GM13976 (cell line): ENCODE results near the gene ZNF217.
"Not testable (repeated sequence)": the region's sequence is repeated elsewhere in the genome, so short reads cannot be mapped to it uniquely, and the experiment has no call there.

Source experiments
- DNase-seq: peaks from one replicate; pipeline ENCODE4 v3.0.0; 2012; ENCODE audit warnings: low spot score
- in situ Hi-C: fragments of 300-500 bp; cut with MboI; formaldehyde crosslinking; loops from one replicate; pipeline ENCODE4 v1.12.0; 2022; ENCODE audit warnings: low sequenced_read_pairs, mixed read lengths, inconsistent platforms; ENCODE audit not compliant: unreplicated experiment
- TF ChIP-seq, protein P1 (sequence below): IDR thresholded peaks from 2 replicates; pipeline ENCODE4 v1.5.1; 2012; ENCODE audit warnings: borderline replicate concordance, mild to moderate bottlenecking; ENCODE audit not compliant: insufficient read depth; ENCODE audit errors: extremely low read depth, missing control alignments, control extremely low read depth

ZNF217 gene

DNA sequence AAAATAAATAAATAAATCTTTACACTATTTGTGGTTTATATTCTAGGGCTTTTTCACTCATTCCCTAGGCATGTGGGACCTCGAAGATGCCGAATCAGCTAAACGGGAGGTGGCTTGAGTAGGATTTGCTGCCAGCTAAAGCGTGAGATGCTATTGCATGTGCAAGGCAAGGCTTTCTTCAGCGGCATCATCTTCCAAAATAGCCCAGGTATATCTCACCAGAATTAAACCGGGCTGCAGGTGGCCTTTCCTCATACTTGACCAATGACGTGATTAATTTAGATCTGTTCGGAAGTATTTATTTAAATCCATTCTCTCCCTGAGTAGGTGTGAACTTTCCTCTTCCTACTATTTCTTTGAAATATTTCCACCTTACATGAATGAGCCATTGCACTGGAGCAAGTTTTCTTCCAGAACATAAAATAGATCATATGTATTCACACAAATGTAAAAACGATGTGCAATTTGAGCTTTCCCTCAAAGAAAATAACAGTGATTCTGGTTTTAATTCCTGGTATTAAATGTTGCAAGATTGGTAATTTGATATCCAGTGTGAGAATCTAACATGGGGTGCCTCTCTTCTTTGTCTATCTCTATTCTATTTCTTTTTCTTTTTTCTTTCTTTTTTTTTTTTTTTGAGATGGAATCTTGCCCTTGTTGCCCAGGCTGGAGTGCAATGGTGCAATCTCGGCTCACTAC lies 24.3 kb upstream of the ZNF217 start:
- no peak for DNase-seq
- TF ChIP-seq, protein P1, sequence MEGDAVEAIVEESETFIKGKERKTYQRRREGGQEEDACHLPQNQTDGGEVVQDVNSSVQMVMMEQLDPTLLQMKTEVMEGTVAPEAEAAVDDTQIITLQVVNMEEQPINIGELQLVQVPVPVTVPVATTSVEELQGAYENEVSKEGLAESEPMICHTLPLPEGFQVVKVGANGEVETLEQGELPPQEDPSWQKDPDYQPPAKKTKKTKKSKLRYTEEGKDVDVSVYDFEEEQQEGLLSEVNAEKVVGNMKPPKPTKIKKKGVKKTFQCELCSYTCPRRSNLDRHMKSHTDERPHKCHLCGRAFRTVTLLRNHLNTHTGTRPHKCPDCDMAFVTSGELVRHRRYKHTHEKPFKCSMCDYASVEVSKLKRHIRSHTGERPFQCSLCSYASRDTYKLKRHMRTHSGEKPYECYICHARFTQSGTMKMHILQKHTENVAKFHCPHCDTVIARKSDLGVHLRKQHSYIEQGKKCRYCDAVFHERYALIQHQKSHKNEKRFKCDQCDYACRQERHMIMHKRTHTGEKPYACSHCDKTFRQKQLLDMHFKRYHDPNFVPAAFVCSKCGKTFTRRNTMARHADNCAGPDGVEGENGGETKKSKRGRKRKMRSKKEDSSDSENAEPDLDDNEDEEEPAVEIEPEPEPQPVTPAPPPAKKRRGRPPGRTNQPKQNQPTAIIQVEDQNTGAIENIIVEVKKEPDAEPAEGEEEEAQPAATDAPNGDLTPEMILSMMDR, result no peak
- in situ Hi-C loops, result no loop called here

DNA sequence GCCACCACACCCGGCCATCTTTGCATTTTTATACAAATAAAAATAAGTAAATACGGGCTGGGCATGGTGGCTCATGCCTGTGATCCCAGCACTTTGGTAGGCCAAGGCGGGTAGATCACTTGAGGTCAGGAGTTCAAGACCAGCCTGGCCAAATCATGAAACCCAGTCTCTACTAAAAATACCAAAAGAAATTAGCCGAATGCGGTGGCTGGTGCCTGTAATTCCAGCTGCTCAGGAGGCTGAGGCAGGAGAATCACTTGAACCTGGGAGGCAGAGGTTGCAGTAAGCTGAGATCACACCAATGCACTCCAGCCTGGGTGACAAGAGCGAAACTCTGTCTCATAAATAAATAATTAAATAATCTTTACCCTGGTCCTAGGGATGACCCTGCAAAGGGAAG lies 22.9 kb upstream of the ZNF217 start:
- DNase-seq, in situ Hi-C loops: not testable (repeated sequence)

DNA sequence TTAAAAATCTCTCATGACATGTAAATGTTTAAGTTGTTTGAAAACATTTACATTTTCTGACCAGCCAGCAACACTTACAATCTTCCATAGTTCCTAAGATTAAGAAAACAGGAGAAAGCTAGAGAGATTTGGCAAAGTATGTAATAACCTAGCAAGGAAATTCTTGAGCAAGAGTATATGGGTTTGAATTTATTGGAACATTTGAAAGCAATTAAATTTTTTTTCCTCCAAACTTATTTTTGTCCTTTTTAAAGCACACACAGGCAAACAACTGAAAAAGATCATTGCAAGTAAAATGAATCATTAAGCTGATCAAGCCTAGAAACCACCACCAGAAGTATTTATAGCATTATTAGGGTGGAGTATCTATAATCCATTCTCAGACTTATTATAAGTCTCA lies 20.1 kb upstream of the ZNF217 start:
- no peak for DNase-seq
- TF ChIP-seq, protein P1, result no peak
- in situ Hi-C loops, result no loop called here

DNA sequence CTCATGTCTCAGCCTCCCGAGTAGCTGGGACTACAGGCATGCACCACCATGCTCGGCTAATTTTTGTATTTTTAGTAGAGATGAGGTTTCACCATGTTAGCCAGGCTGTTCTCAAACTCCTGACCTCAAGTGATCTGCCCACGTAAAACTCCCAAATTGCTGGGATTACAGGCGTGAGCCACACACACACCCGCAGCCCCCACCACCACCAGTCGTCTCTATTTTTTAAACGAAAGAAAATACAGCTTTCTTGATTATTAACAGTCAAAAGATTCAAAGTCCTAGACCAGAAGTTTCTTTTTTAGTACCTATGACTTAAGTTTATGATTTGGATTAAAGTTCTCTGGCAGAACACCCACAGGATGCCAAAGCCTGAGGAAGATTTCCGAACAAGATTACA lies 18.6 kb upstream of the ZNF217 start:
- DNase-seq, in situ Hi-C loops: not testable (repeated sequence)

DNA sequence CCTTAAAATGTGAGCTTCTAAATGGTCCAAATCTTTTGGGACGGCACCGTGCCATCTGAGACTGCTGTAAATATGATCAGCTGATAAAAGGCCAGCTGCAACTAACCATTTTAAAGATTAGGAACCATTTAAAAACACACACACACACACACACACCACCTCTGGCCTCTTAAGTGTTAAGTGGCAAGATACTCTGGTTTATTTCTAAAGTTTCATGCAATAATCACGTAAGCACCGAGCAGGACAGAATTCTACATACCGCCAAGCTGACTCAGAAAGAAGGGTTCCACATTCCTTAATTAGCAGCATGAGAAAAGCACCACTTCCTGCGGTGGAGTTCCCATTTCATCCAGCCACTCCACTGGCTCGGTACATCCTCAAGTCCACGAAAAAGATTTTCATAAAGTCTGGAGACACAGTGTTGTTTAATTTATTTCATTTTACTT lies 17.8 kb upstream of the ZNF217 start:
- TF ChIP-seq, protein P1, result no peak
- in situ Hi-C loops, result no loop called here
- DNase-seq, result no peak

DNA sequence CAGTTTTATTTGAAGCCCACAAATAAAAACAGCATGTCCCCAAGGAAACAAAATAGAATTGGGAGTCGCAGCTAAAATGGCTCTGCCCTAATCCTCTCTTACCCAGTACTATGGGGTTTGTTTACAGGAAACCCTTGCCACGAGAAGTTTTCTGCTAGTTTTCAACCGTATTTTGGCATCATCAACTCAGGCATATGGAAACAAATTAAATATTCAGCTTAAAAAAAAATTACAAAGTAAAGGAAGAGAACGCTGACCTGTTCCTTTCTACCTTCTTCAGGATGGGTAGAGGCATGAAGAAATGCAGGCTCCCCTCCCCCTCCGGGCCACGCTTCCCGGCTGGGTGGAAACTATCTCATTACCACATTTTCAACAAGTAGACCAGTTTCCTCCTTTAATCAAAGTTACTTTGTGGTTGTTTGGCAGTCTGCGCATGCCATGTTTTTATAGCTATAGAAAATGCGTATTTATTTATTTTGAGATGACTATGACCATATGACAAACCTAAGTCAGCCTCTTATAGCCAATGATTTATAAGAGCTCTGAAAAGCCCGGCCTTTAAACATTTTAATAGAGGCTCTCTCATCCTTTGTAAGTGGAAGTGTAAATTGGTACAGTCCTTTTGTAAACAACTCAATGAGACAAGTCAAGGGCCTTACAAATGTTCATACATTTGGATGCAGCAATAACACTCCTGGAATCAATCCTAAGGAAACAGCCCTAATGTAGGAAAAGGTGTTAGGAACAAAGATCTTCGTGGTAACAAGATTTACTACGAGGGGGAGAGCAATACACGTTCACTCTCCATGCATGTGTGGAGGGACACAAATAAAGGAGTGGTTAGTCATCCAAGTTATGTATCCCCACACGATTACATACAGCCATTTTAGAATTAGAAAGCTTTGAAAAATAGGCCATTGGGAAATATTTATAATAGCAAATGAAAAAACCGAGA lies 16.1 kb upstream of the ZNF217 start:
- in situ Hi-C loops, result no loop called here
- no peak for DNase-seq

More for the DNA sequence above, 16.1 kb upstream of the ZNF217 start:
- TF ChIP-seq, protein P1, result no peak
